GM18951 (cell line): Measurements from ENCODE around the gene CUTC.
"Not testable (repeated sequence)": the region's sequence is repeated elsewhere in the genome, so short reads cannot be mapped to it uniquely, and the experiment has no call there.

Experiments used
- POLR2A ChIP-seq: IDR thresholded peaks from 4 replicates; pipeline ENCODE4 v1.6.1; 2011; ENCODE audit warnings: mild to moderate bottlenecking; ENCODE audit not compliant: insufficient read length, insufficient read depth; ENCODE audit errors: extremely low read depth
- in situ Hi-C: fragments of 300-500 bp; cut with MboI; formaldehyde crosslinking; loops from one replicate; pipeline ENCODE4 v1.12.0; 2022; ENCODE audit warnings: low sequenced_read_pairs, mixed read lengths, inconsistent platforms; ENCODE audit not compliant: unreplicated experiment

Gene CUTC

DNA sequence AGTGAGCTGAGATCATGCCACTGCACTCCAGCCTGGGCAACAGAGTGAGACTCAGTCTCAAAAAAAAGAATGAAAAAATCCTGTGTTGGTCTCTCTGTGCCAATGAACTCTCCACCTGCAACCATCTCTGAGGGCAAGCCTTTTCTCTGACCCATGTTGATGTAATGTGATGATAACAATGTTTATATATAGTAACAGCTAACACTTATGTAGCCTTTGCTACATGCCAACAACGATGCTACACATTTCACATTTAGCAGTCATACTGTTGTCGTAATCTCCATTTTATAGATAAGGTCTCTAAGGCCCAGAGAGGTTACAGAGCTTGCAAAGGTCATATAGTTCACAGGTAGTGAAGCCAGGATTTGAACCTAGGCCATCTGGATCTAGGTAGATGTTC lies 11.6 kb upstream of the CUTC start:
- TF ChIP-seq POLR2A, result no peak
- in situ Hi-C loops, result no loop called here

DNA sequence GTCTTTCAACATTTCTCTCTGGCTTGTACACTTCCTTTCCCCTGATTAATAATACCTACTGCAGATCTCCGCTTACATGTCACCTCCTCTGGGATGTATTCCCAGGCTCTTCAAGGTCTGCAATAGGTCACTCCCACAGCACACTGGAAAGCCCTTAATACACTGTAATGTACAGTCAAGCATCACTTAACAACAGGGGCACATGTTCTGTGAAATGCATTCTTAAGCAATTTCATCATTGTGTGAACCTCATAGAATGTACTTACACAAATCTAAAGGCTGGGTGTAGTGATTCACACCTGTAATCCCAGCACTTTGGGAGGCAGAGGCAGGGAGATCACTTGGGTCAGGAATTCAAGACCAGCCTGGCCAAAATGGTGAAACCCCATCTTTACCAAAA lies 2.0 kb upstream of the CUTC start:
- in situ Hi-C loops, result no loop called here

DNA sequence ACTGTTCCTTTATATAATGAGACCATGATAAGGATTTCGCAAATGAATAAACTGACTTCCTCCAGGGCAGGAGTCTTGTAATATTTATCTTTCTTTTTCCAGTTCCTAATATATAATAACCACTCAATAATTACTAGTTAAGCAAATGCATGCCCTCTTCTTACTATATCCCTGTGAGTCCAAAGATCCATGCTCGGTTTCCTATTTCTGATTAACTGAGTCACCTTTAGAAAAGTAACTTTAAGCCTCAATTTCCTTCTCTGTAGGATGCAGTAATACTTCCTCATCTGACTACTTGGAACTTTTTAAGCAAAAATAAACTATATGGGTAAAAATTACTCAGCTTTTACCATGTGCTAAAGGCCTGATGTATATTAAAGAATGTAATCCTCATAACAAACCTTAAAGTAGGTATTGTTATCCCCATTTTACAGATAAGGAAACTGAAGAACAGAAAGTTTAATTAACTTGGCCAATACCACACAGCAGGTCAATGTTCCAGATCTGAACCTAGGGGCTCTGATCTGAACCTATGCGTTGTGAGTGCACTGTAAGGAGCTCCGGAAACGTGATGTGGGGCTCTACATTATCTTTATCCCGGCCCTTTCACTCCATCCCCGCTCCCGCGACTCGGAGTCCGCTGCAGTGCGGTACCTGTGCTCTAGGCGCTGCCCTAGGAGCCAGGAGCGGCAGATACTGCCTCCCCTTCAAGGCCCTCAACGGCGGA lies 565 bp upstream of the CUTC start:
- in situ Hi-C loops, result no loop called here

More for the DNA sequence above, 2.0 kb upstream of the CUTC start:
- TF ChIP-seq POLR2A, result no peak

DNA sequence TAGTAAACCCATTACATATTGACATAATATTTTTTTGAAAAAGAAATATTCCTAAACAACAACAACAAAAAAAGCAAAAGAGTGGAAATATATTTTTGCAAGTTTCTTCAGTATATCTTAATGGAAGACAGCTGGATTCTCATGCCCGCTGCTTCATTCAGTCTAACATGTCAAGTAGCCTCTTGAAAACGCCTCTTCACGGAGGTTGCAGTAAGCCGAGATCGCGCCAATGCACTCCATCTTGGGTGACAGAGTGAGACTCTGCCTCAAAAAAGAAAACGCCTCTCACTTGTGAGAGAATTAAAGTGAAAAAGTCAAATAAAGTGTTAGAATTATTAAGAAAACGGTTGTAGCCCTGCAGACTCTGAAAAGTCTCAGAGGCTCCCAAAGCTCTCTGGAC lies 1.3 kb downstream of the CUTC start:
- in situ Hi-C loops, result no loop called here
- TF ChIP-seq POLR2A, result no peak

More for the DNA sequence above, 565 bp upstream of the CUTC start:
- TF ChIP-seq POLR2A, result no peak

DNA sequence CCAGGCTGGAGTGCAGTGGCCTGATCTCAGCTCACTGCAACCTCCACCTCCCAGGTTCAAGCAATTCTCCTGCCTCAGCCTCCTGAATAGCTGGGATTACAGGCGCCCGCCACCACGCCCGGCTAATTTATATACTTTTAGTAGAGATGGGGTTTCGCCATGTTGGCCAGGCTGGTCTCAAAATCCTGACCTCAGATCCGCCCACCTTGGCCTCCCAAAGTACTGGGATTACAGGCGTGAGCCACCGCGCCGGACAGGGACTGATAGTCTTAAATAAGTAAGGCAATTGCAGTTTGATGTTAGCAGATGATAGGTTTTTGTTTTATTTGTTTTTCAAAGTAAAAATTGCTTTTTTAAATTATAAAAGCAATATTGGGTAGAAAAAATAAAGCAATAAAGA lies 2.1 kb downstream of the CUTC start:
- in situ Hi-C loops, result not testable (repeated sequence)

DNA sequence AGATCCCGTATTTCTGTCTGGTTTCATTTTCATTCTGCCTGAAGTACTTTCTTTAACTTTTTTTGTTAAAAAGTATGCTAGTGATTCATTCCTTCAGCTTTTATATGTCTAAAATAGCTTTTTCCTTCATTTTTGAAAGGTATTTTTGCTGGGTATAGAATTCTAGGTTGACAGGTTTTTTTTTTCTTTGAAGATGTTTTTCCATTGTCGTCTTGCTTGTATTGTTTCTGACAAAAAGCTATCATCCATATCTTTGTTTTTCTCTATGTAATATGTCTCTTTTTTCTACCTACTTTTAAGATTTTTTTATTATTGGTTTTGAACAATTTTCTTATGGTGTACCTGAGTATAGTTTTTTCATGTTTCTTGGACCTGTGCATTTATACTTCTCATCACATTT lies 8.2 kb downstream of the CUTC start:
- TF ChIP-seq POLR2A, result no peak
- in situ Hi-C loops, result no loop called here

DNA sequence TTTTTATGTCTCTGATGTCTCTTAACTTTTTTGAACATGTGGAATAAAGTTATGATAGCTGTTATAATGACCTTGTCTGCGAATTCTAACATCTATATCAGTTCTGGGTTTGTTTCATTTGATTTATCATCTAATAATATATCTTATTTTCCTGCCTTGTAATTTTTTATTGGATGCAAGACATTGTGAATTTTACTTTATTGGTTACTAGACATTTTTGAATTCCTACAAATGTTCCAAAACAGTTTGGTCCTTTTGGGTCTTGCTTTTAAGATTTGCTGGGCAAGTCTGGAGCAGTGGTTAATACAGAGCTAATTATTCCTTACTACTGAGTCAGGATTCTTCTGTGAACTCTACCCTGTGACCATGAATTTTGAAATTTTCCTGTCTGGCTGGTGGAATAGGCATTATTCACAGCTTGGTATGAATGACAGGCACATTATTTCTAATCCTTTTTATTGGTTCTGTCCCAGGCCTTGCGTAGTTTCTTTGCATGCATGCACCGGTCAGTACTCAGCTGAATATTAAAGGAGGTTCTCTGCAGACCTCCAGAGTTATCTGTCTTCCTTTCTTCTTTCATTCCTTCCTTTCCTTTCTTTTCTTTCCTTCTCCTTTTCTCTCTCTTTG lies 9.0 kb downstream of the CUTC start:
- in situ Hi-C loops, result no loop called here
- TF ChIP-seq POLR2A, result no peak

DNA sequence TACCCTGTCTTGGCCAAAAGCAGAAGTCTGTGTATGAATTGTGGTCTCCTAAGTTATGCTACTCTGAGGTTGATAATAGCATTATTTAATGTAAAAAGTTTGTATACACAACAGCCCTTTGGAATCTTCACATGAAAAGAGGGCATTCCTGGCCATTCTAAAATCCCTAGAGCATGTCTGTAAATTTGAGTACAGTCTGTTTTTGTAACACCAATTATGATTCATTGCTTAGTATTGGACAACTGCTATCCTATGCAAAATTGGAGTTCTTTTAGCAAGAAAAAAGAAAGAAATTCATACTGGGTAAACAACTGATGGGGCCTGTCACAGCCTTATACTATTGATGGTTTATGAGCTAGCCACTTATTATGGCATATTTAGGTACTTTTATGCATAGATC lies 10.2 kb downstream of the CUTC start:
- in situ Hi-C loops, result no loop called here
- TF ChIP-seq POLR2A, result no peak

DNA sequence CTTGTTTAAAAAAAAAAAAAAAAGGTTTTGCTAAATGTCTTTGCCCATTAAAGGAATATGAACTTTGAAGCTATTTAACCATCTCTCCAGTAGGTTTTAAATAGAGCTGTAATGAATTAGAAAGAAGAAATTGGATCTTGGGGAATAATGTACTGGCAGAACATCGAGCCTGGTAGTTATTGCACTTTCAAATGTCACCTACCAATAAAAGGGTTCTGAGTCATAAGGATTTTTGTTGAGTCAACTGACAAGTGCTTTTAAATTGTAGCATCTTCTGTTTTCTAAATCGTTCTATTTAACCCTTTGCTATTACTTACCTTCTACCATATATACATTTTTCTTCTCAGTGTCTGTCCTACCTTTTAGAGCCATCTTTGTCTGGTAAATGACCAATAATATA lies 10.7 kb downstream of the CUTC start:
- in situ Hi-C loops, result no loop called here
- TF ChIP-seq POLR2A, result no peak

DNA sequence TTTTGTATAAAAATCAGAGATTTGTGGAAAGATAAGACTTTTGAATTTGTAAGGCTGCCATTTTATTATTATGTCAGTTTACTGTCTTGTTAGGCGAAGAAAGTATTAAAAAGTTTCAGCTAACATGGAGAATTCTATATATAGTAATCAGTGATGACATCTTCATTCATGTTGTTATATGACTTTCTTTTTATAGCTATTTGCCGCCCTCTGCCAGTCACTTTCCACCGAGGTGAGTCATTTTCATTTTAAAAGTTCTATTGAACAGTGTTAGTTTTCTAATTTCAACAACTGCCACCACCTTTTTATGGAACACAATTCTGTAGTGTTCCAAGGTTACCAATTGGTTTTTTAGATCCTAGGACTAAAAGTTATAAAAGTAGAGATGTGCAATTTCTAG lies 11.8 kb downstream of the CUTC start:
- in situ Hi-C loops, result no loop called here
- TF ChIP-seq POLR2A, result no peak

DNA sequence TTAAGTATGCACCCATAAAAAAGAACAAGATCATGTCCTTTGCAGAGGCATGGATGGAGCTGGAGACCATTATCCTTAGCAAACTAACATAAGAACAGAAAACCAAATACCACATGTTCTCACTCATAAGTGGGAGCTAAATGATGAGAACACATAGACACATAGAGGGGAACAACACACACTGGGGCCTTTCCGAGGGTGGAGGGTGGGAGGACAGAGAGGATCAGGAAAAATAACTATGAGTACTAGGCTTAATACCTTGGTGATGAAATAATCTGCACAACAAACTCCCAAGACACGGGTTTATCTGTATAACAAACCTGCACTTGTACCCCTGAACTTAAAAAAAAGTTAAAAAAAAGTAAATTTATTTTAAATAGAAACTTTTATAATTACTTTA lies 14.1 kb downstream of the CUTC start:
- in situ Hi-C loops, result not testable (repeated sequence)

DNA sequence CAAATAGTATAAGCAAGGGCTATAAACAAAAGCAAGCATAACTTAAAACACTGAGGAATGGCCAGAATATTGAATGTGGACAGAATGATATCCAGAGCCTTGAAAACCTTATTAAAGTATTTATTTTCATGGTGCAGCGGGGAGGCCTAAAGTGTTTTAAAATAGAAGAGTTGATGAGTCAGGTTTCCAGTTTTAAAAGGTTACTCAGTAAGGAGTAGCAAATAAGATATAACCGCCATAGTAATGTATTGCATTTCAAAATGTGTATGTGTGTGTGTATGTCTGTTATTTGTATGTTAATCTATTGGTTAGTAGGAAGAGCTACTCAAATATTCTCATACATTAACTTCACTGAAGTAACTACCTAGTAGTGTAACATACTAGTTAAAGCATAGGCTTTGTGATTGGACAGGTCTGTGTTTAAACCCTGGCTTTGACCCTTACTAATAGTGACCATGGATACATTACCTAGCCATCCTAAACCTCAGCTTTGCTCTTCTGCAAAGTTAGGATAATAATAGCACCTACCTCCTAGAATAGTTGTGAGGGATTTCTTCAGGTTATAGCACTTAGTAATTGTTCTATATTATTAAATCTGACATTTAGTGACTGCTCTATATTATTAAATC lies 16.9 kb downstream of the CUTC start:
- in situ Hi-C loops, result no loop called here
- no peak for TF ChIP-seq POLR2A

DNA sequence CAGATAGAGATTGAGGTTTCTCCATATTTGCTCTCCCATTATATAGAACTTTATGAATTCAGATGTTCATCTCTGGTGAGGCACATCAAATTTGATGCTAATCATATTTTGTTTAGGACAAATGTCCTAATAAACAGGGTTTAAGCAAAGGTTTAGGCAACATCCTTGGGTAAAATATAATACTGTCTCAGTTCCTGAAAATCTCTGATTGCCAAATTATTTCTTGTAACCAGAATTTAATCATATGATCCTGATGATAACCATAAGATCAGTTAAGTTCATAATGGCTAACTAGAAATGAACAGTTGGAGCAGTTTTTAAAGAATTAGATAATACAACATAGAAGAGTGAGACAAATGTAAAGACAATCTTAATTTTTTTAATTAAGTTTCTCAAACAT lies 18.6 kb downstream of the CUTC start:
- no peak for TF ChIP-seq POLR2A
- in situ Hi-C loops, result no loop called here

DNA sequence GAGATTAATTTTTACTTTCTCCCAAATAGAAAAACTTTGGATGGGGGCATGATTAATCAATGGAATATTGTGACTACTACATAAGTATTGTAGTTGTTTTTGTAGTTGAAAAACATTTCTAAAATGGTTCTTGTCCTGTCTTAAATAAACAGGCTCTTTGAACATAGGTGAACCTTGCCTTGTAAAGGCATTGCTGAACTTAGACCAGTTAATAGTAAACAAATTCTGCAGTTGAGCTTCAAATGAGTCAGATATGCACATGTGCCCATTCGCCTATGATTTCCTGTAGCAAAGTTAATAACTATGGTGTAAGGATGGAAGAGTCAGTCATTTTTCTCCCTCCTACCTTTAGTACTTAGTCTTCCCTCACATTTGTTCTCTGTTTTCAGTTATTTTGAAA lies 22.6 kb downstream of the CUTC start:
- TF ChIP-seq POLR2A, result no peak
- in situ Hi-C loops, result no loop called here
